Hematopoietic multipotent progenitor cell treated with erythropoietin and hydrocortisone succinate and interleukin-3 and kit ligand, for 4 days (in vitro differentiated cells): ENCODE measurements around the gene CCR9.
A peak's percentile ranks its signal among the peaks of the same experiment; 100 is the strongest.
"Not testable (repeated sequence)": the region's sequence is repeated elsewhere in the genome, so short reads cannot be mapped to it uniquely, and the experiment has no call there.

Source experiments
- DNase-seq: peaks from one replicate; pipeline ENCODE4 v3.0.0-alpha.2; 2015

CCR9 gene

GRCh38 chr3:45885979-45886705, at the start of gene CCR9:
CCR9 (plus strand) TSS chr3:45886543; CDS start chr3:45894934, 8,391 bp downstream.
- DNase-seq, result no peak

- DNase-seq, result no peak
These were observed 47.9 kb upstream of the CCR9 start for GRCh38 chr3:45838466-45838865.

DNA sequence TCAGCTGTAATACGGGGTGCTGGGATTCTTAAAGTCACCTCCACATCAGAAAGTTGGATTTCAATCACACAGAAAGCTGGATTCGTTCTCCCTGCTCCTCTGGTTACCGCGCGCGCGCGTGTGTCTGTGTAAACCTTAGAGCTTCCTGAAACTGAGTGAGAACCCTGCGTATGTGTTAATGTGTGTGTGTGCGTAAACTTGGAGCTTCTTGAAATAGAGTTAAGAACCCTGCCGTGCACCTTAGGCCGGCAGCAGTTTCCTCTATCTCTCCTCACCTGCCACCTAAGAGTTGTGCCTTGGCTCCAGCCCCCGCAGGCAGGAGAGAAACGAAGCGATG, 45.0 kb upstream of the CCR9 start:
- DNase-seq, result peak; percentile 66

DNA sequence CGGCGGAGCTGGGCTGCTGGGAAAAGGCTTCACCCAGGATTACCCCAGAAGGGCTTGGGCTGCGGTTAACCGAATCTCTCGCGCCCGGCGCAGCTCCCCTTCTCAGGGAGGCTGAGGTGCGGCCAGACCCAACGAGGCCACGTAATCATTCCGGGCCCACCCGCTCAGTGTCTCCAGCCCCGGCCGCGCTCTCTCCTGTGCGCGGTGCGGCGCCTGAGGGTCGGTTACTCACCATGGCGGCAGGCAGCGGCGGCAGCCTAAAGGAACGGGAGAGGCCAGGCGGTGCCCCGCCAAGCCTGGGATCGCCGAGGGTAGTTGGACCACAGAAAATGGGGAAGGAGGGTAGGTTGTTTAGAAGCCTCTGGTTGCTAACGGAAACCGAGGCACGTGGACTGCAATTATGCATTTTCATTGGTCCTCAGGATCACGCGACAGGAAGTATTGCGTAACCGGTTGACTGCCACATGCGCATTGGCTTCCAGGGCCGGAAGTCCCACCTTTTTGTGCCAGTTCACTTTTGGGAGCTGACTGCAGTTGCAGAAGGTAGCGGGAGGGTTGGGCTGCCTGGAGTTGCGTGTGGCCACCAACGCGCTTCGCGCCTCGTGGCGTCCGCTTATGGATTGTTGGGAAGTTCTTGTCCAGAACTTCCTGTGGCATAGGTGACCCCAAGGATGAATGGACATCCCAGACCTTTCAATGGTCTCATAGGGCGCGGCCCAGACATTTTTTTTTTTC, 44.4 kb upstream of the CCR9 start, which contains the start of gene LZTFL1:
Gene LZTFL1, minus strand, starts transcription at position 363 of the 735 bp plus-strand sequence. Its CDS starts 128 bp downstream, at position 235.
- DNase-seq, result peak; percentile 99

- DNase-seq, result no peak
These were observed 43.3 kb upstream of the CCR9 start for GRCh38 chr3:45842851-45843625.

- DNase-seq, result peak; percentile 16
These were observed 41.7 kb upstream of the CCR9 start for GRCh38 chr3:45844616-45845015.

DNA sequence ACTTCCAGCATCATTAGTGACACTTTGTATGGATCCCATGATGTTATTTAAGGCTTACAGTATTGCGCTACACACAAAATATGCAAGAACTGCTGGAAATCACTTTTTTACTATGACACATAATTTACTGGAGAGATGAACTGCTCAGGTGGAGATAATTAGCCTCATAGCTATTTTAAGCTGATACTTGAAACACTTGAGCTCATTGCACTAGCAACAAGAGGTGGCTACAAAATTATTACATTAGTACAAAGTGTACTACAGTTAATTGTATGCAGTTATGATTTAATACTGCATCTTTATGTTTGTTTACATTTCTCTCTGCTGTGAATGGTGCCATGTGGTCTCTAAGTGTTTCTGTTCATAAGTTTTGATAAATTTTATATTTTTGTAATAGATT, 38.0 kb upstream of the CCR9 start:
- no peak for DNase-seq

GRCh38 chr3:45852828-45853227, 33.5 kb upstream of the CCR9 start:
- no peak for DNase-seq

DNA sequence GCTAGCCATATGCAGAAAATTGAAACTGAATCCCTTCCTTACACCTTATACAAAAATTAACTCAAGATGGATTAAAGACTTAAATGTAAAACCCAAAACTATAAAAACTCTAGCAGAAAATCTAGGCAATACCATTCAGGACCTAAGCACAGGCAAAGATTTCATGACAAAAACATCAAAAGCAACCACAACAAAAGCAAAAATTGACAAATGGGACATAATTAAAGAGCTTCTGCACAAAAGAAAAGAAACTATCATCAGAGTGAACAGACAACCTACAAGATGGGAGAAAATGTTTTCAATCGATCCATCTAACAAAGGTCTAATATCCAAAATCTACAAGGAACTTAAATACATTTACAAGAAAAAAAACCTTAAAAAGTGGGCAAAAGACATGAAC, 30.0 kb upstream of the CCR9 start:
- not testable (repeated sequence) for DNase-seq

DNA sequence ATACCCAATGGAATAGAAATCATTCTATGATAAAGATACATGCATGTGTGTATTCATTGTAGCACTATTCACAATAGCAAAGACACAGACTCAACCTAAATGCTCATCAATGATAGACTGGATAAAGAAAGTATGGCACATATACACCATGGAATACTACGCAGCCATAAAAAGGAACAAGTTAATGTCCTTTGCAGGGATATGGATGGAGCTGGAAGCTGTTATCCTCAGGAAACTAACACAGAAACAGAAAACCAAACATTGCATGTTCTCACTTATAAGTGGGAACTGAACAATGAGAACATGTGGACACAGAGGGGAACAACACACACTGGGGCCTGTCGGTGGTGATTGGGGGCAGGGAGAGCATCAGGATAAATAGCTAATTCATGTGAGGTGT, 29.3 kb upstream of the CCR9 start:
- not testable (repeated sequence) for DNase-seq

- DNase-seq, result peak; percentile 85
These were observed 27.4 kb upstream of the CCR9 start for GRCh38 chr3:45858809-45859543.

GRCh38 chr3:45860481-45860880, 25.9 kb upstream of the CCR9 start:
- DNase-seq, result no peak

GRCh38 chr3:45861043-45861719, 25.2 kb upstream of the CCR9 start:
- no peak for DNase-seq

DNA sequence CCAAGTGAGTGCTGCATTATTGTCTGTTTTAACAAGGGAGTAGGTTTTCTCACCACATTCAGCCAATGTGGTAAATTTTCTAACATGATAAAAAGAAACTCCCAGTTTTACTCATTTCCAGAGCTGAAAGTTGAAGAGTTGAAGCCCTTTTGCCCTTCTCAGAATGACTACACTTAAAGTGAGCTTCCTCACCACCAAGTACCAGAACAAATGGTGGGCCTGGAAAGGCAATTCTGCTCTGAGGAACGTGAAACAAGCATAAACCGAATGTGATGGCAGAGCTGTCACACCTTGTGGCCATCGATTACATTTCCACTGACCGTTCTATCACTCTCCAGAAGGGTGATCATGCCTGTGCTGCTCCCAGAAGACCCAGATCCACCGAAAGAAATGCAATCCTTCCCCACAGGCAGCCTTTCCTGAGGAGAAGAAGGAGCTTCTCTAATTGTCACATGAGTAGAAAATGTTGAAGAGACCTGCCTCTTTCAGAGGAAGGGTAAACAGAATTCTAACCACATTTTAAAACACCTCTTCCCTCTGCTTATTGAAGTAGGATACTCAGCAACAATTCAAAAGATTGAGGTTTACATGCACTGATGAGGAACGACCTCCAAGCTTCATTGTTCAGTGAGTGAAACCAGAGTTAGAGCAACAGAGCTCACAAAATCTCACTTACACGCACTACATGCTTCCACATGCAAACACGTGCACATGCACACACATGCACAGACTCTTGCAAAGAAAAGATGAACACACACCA, 21.4 kb upstream of the CCR9 start:
- DNase-seq, result no peak

DNA sequence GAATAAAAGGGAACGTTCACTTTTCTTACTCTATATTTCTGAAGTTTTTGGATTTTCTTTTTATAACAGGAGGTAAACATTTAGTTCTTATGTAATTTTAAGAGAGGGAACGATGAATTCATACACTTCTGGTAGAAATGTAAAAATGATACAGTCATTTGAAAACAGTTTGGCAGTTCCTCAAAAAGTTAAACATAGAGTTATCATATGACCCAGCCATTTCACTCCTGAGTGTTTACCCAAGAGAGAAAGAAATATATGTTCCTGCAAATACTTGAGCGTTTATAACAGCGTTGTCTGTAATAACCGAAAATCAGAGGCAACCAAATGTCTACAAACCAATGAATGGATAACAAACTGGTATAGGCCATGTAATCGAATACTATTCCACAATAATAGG, 20.8 kb upstream of the CCR9 start:
- no peak for DNase-seq

DNA sequence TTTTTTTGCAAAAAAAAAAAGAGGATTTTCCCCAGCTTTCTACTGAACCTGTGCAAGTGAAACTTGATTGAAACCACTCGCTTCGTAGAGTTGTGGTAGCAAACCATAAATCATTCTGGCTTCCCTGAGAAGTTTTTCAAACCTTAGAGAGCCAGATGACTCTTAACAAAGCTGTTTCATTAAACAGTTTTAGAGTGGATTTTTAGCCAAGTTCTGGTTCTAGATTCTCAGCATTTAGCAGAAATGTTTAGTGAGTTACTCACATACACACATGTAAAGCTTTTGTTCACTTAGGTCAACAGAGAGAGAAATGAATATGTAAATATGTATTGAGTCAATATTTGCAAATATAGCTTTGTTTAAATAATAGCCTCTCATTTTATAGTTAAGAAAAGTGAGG, 18.1 kb upstream of the CCR9 start:
- peak; percentile 12 for DNase-seq

DNA sequence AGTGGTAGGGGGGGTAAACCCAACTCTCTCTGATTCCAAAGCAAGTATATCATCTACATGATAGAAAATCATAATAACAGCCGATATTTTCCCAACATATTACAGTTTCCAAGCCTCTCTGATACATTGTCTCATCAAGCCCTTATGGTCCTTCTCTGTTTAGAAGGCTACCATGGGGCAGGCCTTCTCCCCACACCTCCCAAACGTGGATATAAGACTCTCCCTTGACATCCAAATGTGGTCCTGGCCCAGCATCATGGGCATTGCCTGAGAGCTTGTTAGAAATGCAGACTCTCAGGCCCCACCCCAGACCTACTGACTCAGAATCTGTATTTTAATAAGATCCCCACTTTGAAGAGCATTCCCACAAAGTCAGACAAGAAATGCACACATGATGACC, 17.7 kb upstream of the CCR9 start:
- DNase-seq, result no peak

DNA sequence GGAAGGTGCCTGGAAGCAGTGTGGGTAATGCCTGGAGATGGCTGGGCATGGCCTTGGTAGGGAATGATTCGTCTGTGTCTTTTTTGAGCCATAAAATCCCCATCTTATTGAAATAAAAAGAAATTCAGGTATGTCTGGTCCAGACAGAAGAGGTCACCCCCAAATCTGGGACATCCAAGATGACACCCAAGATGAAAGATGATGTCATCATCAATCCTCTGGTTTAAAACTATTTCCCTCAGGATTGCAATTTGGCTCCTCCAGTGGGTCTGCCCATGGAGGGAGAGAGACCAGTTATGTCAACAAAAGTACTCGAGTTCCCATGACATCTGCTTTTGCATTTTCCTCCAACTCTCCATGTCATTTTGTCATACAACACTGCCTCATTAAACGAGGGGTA, 16.7 kb upstream of the CCR9 start:
- DNase-seq, result no peak

DNA sequence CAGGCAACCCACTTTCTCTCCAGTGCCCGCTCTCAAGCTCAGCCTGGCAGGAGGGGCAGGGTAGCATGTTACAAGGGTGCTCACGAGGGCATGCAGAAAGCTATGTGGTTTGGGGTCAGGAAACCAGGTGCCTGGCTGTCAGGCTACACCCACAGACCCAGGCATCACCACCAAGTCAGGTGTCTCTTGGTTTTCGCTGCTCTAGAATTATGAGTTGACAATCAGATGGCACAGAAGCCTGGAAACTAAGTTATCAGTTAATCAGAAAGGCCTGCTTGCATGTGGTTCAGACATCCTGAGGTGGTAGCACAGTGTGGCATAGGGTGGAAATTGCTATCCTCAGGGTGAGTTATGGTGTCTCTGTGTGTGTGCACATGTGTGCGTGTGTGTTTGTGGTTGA, 16.2 kb upstream of the CCR9 start:
- DNase-seq, result peak; percentile 75

DNA sequence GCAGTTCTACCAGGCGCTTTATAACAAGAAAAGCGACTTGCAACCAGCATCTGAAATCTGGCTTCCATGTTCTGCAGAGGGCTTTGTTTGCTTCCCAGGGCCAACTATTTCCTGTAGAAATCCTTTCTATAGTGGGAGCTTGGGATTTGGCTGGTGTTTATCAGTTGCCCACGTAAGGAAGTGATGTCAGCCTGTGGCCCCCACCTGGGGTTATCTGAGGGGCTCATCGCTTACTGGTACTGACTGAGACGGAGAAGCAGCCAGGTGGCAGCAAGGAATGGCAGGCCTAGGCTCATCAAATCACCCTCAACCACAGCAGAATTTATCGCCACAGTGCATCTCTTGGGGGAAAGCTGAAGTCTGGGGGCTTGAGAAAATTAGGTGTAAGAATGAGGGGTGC, 14.6 kb upstream of the CCR9 start:
- DNase-seq, result no peak

- peak; percentile 61 for DNase-seq
These were observed 13.8 kb upstream of the CCR9 start for GRCh38 chr3:45872569-45872968.

DNA sequence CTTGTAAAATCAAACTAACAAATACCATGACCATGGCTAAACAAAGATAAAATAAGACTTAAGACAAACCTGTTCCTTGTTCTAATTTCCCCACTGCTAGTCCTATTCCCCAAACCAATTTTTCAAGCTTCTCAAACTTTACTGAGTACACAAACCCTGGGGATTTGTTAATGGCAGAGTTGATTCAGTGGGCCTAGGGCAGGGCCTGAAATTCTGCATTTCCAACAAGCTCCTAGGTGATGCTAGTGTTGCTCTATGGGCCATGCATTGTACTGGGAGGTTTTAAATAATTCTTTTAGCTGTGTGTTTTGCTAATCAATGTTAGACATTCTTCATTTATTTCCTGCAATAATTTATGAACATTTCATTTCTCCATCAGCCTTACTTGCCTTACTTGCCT, 13.3 kb upstream of the CCR9 start:
- no peak for DNase-seq
